HG02970 (cell line): ENCODE measurements around the gene CARTPT.
A peak's percentile ranks its signal among the peaks of the same experiment; 100 is the strongest.

Experiments
- ATAC-seq: cut with Tn5 transposase; IDR thresholded peaks from one replicate; pipeline ENCODE4 v1.9.1; 2021; ENCODE audit warnings: mild to moderate bottlenecking, moderate library complexity, moderate number of reproducible peaks; ENCODE audit not compliant: unreplicated experiment, low FRiP score

Gene CARTPT

DNA sequence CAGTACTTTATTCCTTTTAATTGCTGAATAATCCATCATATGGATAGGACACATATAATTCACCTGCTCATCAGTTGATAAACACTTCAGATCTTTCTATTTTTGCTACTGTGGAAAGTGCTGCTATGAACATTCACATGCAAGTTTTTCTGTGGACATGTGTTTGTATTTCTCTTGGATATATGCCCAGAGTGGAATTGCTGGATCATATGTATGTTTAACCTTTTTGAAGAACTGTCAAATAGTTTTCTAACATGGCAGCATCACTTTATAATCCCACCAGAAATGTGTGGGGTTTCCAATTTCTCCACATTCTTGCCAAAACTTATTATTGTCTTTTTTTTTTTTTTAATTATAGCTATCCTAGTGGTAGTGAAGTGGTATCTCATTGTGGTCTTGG is 15.1 kb downstream of the CARTPT start:
- no peak for ATAC-seq

DNA sequence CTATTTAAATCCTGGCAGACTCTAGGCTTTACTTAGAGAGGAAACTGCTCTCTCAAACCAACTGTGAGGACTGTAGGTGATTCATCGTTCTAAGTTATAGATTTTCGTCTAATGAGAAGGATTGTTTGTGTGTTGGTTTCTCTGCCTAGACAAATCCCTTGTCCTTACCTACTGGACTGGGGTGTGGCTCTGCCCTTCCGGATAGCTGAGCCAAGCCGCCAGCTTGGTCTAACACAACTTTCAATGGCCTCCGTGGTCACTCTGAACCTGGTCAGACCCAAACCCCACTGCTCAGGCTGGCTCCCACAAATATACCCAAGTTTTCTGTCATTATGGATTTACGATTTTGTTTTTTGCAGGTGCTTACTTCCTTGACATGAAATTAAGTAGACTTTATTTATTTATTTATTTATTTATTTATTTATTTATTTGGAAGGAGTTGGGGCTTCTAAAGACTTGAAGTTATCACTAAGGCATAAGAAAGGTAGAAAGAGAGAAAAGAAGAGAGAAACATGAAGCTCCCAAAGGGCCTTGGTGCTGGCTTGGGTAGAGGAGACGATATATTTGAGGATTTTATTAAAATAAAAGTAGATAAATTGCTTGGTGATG is 19.0 kb downstream of the CARTPT start:
- ATAC-seq: no peak

DNA sequence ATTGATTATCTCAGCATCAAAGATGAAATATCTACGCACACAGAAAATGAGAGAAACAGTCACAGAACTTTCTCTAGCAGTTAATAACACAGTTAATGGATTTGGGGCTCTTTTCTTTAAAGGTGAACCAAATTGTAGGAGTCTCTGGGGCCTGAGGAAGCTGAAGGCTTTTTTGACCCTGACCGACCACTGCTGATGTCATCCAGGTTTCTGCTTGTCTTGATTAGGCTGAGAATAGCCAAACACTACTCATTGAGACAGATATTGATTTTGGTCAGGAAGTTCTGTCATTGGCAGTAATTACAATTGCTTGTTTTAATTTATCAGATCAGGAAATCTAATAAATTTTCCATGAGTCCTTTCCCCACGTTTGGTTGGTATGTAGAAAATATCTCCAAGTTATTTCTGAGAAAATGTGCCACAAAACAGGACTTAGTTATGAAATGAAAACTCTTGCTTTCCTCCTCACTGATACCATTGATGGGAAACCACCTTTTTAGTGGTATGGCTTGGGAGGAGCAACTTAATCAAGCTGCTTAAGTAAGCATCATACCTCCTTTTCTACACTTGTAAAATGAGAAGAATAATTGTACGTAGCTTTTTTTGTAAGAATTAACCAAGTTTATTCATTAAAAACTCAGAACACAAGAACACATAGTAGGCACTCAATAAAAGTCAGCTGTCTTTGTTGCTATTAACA is 19.7 kb downstream of the CARTPT start:
- ATAC-seq: no peak

DNA sequence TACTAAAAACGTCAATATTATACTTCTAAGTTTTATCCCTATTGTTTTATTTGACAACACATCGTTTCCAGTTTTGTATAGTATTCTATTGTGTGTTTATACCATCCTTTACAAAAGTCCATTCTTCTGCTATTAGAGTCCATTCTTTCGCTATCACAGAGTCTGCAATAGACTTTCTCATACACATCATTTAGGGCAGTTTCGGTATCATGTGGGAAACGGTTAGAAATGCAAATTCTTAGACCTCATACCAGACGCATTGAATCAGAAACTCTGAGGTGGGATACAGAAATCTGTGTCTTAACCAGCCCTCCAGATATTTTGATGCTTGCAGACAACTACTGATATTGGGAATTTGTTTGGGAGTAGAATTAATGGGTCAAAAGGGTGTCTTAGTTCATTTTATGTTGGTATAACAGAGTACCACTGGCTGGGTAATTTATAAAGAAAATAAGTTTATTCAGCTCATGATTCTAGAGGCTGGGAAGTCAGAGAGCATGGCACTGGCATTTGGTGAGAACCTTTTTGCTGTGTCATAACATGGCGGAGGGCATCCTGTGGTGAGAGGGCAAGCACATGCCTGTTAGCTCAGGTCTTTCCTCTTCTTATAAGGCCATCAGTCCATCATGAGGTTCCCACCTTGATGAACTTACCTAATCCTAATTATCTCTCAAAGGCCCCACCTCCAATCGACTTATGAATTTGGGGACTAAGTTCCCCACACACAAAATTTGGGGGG is 21.1 kb downstream of the CARTPT start:
- no peak for ATAC-seq

DNA sequence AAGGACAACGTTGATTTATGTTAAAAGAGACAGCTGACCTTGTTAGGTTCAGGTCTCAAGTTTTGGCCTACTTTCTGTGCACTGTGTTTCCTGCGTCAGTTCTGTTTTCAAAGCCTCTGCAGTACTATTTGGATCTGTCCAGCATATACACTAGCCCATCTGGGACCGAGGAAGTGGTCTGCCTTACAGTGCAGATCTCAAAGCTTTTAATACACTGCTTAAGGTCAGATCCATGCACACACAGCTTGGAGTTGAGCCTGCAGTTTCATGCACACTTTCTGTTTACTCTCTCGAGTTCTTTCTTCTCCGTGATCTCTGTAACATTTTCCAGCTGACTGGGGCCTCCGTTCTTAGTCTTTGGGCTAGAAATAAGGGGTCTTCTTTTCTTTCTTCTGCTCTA is 24.1 kb downstream of the CARTPT start:
- no peak for ATAC-seq

DNA sequence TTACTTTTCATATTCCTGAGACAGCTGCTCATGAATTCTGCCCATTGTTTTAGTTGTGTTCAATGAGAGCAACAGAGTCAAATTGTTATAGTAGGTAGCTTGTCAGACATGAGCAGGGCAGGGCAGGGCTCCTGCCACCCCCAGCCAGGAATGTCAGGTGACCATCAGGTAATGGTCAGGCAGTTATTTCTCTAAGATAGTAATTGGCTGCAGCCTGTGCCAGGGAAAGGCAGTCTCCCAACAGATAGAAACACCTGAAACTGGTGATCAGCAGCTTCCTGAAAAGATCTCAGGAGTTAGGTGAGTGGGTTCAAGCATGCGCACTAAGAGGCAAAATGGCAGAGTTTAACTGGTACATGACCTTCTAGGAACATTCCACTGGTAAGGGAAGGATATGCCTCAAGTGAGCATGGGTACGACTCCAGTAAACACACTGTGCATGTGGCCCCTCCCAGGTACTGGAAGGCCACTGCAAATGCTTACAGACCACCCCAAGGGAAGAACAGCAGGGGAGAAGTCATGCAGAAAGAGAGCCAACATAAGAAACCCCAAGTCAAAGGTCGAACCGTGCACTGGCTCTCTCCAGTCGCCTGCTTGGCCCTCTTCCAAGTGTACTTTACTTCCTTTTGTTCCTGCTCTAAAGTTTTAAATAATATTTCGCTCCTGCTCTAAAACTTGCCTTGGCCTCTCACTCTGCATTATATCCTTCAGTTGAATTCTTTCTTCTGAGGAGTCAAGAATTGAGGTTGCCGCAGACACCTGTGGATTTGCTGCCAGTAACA is 25.1 kb downstream of the CARTPT start:
- ATAC-seq: no peak

DNA sequence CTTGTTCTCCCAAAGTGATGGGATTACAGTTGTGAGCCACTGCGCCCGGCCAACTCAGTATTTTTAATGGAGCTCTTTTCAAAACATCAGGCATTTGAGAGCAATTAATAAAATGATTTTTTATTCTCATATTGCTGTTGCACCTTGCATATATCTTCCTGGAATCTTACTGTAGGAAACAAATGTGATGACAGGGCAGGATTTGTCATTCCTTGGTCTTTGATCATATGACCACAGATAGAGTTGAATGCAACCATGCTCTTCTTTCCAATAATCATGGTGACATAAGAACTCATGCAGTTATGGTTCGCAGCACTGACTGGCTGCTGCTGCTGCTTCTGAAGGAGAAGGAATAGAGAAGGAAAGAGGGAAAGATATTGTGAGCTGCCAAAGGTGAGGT is 28.1 kb downstream of the CARTPT start:
- no peak for ATAC-seq

DNA sequence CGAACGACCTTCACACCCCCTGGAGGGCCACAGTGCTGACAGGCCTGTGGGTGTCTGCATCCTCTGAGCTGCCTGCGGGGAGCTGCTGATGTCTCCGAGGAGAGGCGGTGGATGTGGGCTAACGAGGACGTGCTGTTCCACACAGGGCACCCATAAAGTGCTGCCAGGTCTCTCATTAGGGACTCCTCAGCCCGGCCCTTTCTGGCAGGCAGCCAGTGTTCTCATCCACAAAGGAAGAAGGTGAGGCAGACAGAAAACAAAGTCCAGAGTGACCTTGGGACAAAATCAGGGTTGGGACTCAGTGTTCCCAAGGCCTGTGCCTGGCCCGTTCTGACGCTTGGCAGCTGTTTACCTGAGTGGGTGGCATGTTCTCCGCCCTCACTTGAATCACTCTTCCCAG is 29.3 kb downstream of the CARTPT start:
- no peak for ATAC-seq

DNA sequence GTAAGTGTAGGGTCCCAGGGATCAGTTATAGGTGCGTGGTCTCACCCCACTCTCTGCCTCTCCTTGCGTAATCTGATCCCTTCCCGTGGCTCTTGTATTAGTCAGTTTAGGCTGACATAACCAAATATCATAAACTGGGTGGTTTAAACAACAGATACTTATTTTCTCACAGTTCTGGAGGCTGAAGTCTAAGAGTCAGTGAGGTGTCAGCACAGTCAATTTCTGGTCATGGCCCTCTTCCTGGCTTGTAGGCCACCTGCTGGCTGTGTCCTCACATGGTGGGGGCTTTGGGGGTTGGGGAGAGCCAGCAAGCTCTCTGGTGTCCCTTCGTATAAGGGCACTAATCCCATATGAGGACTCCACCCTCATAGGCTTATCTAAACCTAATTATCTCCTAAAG is 32.3 kb downstream of the CARTPT start:
- ATAC-seq: no peak

DNA sequence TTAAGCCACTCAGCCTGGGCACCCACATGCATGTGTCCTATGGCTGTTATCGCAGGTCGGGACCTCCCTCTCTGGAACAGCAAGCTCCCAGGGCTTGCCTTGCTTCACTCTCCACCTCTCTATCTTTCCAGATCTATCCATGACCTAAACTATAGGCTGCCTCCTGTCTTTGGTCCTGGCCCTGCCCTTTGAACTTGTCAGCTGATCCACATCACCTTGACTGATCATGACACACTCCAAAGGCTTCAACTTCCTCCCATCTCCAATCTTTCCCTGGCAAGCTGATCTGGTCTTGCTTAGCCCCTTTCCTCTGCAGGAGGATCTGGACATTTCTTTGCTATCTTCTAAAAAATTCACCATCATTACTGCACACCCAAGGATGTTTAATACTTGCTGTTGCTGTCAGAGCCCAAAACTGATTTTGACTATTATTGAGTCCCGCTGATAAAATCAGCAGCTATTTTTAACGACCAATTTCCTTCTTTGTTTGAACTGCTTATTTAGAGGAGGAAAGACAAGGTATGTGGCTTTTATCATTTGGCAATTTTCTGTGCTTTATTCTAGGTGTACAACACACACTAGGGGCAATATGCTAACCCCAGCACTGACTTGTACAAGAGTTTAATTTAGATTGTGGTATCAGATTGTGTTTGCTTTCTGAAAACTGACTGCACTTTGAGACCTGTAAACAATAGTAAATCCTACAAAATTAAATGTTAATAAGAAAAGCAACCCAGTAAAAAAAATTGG is 33.5 kb downstream of the CARTPT start:
- ATAC-seq: no peak

DNA sequence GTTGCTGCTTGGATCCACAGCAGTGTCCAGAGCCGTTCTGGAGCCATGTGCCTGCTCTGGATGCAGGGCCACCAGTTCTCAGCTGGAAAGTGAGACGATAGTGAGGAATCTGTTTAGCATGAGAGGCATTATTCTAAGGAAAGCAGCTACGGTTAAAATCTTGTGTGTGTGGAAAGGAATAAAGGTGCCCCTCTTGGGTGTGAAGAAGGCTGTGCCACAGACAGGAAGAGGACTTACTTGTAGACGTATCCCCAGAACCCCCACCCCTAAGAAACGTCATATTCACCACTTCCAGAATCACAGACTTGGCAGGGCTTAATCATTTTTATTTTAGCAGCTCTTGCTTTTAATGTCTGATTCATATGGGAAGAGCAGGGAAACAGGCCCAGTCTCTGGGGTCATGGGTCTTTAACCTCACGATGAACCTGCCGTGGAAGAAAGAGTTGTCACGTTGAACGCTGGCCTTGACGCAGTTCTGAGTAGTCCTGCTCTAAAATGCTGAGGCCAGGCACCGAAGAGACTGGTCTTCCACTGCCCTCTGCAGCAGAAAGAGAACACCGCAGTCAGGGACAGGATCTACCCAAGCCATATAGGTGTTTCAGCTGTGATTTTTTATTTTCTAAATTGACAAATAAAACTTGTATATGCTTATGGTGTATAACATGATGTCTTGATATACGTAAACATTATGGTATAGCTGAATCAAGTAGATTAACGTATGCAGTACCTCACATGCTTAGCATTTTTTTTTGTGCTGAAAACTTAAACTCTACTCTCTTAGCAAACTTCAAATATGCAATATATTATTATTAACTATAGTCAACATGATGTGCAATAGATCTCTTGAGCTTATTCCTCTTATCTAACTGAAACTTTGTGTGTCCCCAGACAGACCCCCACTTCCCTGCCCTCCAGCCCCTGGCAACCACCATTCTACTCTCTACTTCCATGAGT is 38.8 kb downstream of the CARTPT start:
- ATAC-seq: peak; percentile 64

DNA sequence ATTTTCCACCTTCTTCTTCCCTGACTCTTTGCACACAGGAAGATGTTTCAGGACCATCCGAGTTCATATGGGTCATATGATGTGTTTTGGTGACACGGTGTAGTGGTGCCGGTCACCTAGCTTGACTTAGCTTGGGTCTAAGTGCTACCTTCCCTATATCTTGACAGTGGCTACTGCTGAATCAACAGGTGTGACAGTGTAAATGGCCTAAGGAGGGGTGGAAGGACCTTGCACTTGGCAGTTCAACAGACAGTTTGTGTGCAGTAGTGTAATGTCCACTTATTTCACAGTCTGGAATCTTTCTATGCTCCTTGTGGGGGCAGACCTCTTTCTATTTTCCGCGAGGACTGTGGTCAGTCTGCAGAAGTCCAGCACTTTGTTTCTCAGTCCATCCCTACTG is 43.8 kb downstream of the CARTPT start:
- no peak for ATAC-seq

DNA sequence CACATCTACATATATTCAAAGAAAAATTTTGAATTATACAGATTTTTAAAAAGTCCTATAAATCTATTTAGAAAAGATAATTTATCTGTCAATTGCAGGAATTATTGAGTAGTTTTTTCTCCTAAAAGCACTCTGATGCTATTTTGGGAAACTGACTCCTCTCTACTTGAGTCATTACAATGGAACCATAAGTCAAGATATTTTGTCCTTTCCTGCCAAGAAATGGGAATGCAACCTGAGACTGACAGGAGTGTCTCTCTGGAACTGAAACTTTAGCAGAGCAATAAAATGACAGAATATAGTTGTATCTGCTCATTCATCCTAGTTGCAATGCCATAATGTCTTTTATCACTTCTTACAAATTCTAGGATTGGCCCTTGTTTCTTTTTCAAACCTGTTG is 48.6 kb downstream of the CARTPT start:
- ATAC-seq: no peak

DNA sequence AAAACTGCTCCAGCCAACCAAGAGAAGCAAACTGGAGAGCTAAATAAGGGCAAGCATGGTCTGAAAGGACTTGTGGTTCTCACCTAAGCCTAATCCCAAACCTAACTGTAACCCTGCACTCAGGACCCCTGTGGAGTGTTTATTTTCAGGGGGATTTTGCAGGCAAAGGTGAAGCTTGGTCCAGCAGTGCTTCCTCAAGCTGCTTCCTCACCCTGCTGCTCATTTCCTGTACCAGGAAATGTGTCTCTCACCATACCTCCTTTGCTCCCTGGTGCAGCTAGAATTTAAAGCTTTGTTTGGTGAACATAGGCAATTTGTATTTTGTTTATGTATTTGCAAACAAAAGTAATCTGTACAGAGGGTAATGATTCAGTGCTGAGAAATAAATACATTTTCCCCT is 50.2 kb downstream of the CARTPT start:
- no peak for ATAC-seq

DNA sequence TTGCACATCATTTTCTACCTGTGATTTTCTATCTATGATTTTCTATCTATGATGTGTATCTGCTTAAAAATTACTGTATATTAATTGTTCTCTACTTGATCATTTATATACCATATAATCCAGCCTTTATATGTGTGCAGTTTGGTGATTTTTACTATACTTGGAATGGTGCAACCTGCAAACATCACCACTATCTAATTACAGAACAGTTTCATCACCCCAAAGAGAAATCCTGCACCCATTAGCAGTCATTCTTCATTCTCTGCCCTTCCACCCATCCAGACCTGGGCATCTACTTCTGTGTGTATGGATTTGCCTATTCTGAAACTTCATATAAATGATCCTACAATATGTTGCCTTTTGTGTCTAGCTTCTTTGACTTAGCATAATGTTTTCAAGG is 51.3 kb downstream of the CARTPT start:
- ATAC-seq: no peak
